Endodermal cell (in vitro differentiated cells): ENCODE data around the gene TOLLIP. TPM values are rescaled to one million over a fixed set of nuclear protein-coding genes. Genes with fewer than 3 reads are reported as not detected.
"Not testable (repeated sequence)": the region's sequence is repeated elsewhere in the genome, so short reads cannot be mapped to it uniquely, and the experiment has no call there.

Experiments used
- DNase-seq: peaks from one replicate; pipeline ENCODE4 v3.0.0-alpha.2; 2017
- H3K27ac ChIP-seq: 2 replicates; pipeline ENCODE4 v1.5.1; 2013; ENCODE audit warnings: mild to moderate bottlenecking, low read depth, low read length, moderate library complexity
- H3K27me3 ChIP-seq: 2 replicates; pipeline ENCODE4 v1.6.1; 2013; ENCODE audit warnings: mild to moderate bottlenecking, low read length, moderate library complexity; ENCODE audit not compliant: insufficient read depth, control insufficient read depth, poor library complexity, severe bottlenecking
- H3K36me3 ChIP-seq: 2 replicates; pipeline ENCODE4 v1.7.0; 2013; ENCODE audit warnings: mild to moderate bottlenecking, low read length, moderate library complexity; ENCODE audit not compliant: control insufficient read depth, insufficient read depth
- H3K4me1 ChIP-seq: one replicate; pipeline ENCODE4 v1.7.0; 2013; ENCODE audit warnings: low read length; ENCODE audit not compliant: control insufficient read depth, insufficient read depth
- H3K4me3 ChIP-seq: 2 replicates; pipeline ENCODE4 v1.5.1; 2013; ENCODE audit warnings: mild to moderate bottlenecking, low read length, moderate library complexity
- H3K9ac ChIP-seq: 2 replicates; pipeline ENCODE4 v1.6.1; 2013; ENCODE audit warnings: mild to moderate bottlenecking, low read length, moderate library complexity; ENCODE audit not compliant: poor library complexity, severe bottlenecking; ENCODE audit errors: extremely low read depth
- H3K9me3 ChIP-seq: 2 replicates; pipeline ENCODE4 v1.6.1; 2013; ENCODE audit warnings: mild to moderate bottlenecking, low read length, moderate library complexity; ENCODE audit not compliant: control insufficient read depth
- H3K27ac Mint-ChIP-seq: 2 replicates; pipeline ENCODE4 v1.8.0; 2020; ENCODE audit warnings: mixed read lengths
- H3K27me3 Mint-ChIP-seq: 2 replicates; pipeline ENCODE4 v1.8.0; 2021; ENCODE audit warnings: mild to moderate bottlenecking, mixed read lengths; ENCODE audit not compliant: insufficient read depth
- H3K36me3 Mint-ChIP-seq: 2 replicates; pipeline ENCODE4 v1.8.0; 2020; ENCODE audit warnings: low read depth, mixed read lengths
- H3K4me1 Mint-ChIP-seq: 2 replicates; pipeline ENCODE4 v1.8.0; 2020; ENCODE audit warnings: mixed read lengths
- H3K4me3 Mint-ChIP-seq: 2 replicates; pipeline ENCODE4 v1.8.0; 2020; ENCODE audit warnings: mild to moderate bottlenecking, moderate library complexity, mixed read lengths
- H3K9me3 Mint-ChIP-seq: 2 replicates; pipeline ENCODE4 v1.8.0; 2020; ENCODE audit warnings: mild to moderate bottlenecking, mixed read lengths
- CTCF ChIP-seq: fragments of 200-600 bp; sonication (generic); conservative IDR thresholded peaks from 2 replicates; pipeline ENCODE4 v1.5.0; 2021; ENCODE audit warnings: antibody characterized with exemption, mild to moderate bottlenecking
- WGBS, 2 experiments: methylation state at CpG; one replicate each; pipeline versions ENCODE4 v1.1.5 to v1.1.7; 2013; ENCODE audit warnings: missing lambda C conversion rate in 2 of 2, mixed read lengths in 1 of 2; ENCODE audit not compliant: insufficient coverage in 1 of 2, insufficient read length in 1 of 2; 5-methylcytosine and 5-hydroxymethylcytosine counted together
- total RNA-seq, 2 donors: library from RNA; stranded (reverse); fragmentation: NEBNext Ultra II Directional in 1 of 2; extraction: Animal tissue kit (Norgen Biotek cat#: 25700) in 1 of 2; gene quantifications; 2 replicates in 1 of 2; 3 replicates in 1 of 2; pipeline ENCODE4 v1.2.1, GENCODE V29; 2021

Gene TOLLIP
- total RNA-seq, 2 donors from 2014 or later: 34.3 to 37.4 TPM

- WGBS, 2 experiments: 93 to 100% methylated on average over 4 to 9 of the region's 9 CpGs
- Mint-ChIP-seq H3K27ac (no peak overlapping the region), H3K4me3 (no peak overlapping the region), H3K9me3 (peaks cover 37% of the 10 kb centered on the region), H3K36me3 (peaks cover 6% of the 10 kb centered on the region), H3K4me1 (no peaks in the 10 kb centered on the region), H3K27me3 (peaks cover 2% of the 10 kb centered on the region)
- DNase-seq: no peak
- TF ChIP-seq CTCF: no peak
- no peaks in the 10 kb centered on the region for H3K36me3 ChIP-seq
- no peak overlapping the region for H3K4me3 ChIP-seq
- no peaks in the 10 kb centered on the region for H3K4me1 ChIP-seq
- H3K9ac ChIP-seq: no peak overlapping the region
- no peaks in the 10 kb centered on the region for H3K27me3 ChIP-seq
- H3K9me3 ChIP-seq: peaks cover 6% of the 10 kb centered on the region
- H3K27ac ChIP-seq: no peak overlapping the region
Measured at GRCh38 chr11:1253103-1253485, 56.3 kb downstream of the TOLLIP start.

GRCh38 chr11:1252371-1253102, 56.9 kb downstream of the TOLLIP start:
- Mint-ChIP-seq H3K4me1 (no peaks in the 10 kb centered on the region), H3K27me3 (peaks cover 2% of the 10 kb centered on the region), H3K27ac (no peak overlapping the region), H3K9me3 (peaks cover 39% of the 10 kb centered on the region), H3K4me3 (no peak overlapping the region), H3K36me3 (peaks cover 6% of the 10 kb centered on the region)
- no peak overlapping the region for H3K4me3 ChIP-seq
- H3K9ac ChIP-seq: no peak overlapping the region
- H3K4me1 ChIP-seq: no peaks in the 10 kb centered on the region
- peaks cover 6% of the 10 kb centered on the region for H3K9me3 ChIP-seq
- 89 to 94% methylated on average over 21 to 38 of the region's 38 CpGs for WGBS, 2 experiments
- no peaks in the 10 kb centered on the region for H3K36me3 ChIP-seq
- H3K27me3 ChIP-seq: no peaks in the 10 kb centered on the region
- H3K27ac ChIP-seq: no peak overlapping the region
- no peak for TF ChIP-seq CTCF
- DNase-seq: no peak

- peaks cover 2% of the 10 kb centered on the region for H3K27me3 Mint-ChIP-seq
- no peaks in the 10 kb centered on the region for H3K4me1 Mint-ChIP-seq
- H3K9ac ChIP-seq: no peak overlapping the region
- H3K27me3 ChIP-seq: no peaks in the 10 kb centered on the region
- no peak for TF ChIP-seq CTCF
- H3K4me1 ChIP-seq: no peaks in the 10 kb centered on the region
- no peak overlapping the region for H3K4me3 ChIP-seq
- peaks cover 47% of the 10 kb centered on the region for H3K9me3 Mint-ChIP-seq
- H3K36me3 Mint-ChIP-seq: peaks cover 6% of the 10 kb centered on the region
- H3K36me3 ChIP-seq: no peaks in the 10 kb centered on the region
- 92% methylated on average over 9 to 16 of the region's 16 CpGs for WGBS, 2 experiments
- no peak overlapping the region for H3K4me3 Mint-ChIP-seq
- H3K27ac ChIP-seq: no peak overlapping the region
- no peak for DNase-seq
- peaks cover 6% of the 10 kb centered on the region for H3K9me3 ChIP-seq
- H3K27ac Mint-ChIP-seq: no peak overlapping the region
Measured at GRCh38 chr11:1251236-1251770, 58.1 kb downstream of the TOLLIP start.

- H3K4me1 ChIP-seq, H3K4me1 Mint-ChIP-seq, H3K9me3 ChIP-seq, H3K27me3 ChIP-seq, DNase-seq, H3K27ac ChIP-seq, H3K36me3 Mint-ChIP-seq, H3K9ac ChIP-seq, H3K27ac Mint-ChIP-seq, H3K4me3 Mint-ChIP-seq, H3K4me3 ChIP-seq, H3K27me3 Mint-ChIP-seq, H3K36me3 ChIP-seq: not testable (repeated sequence)
- peaks cover 54% of the 10 kb centered on the region for H3K9me3 Mint-ChIP-seq
- 94% methylated on average over 4 of the region's 12 CpGs; no CpG with 5 or more reads in 1 of the 2 experiments for WGBS, 2 experiments
Measured at GRCh38 chr11:1250411-1250810, 59.0 kb downstream of the TOLLIP start.

GRCh38 chr11:1248951-1249350, 60.5 kb downstream of the TOLLIP start:
- H3K9me3 Mint-ChIP-seq: peaks cover 57% of the 10 kb centered on the region
- not testable (repeated sequence) for H3K4me1 ChIP-seq, H3K4me3 ChIP-seq, H3K4me3 Mint-ChIP-seq, H3K27me3 ChIP-seq, H3K27ac ChIP-seq, DNase-seq, H3K9ac ChIP-seq, H3K9me3 ChIP-seq, H3K36me3 ChIP-seq, H3K27me3 Mint-ChIP-seq, H3K36me3 Mint-ChIP-seq, H3K27ac Mint-ChIP-seq, H3K4me1 Mint-ChIP-seq
- WGBS, 2 experiments: 93% methylated on average over 3 of the region's 18 CpGs; no CpG with 5 or more reads in 1 of the 2 experiments
